Upper lobe of left lung (tissue), 4 donors: ENCODE results near the gene MOB3B.

Source experiments
- EP300 ChIP-seq, 4 donors: sonication (generic); formaldehyde crosslinking; IDR thresholded peaks; one replicate each; pipeline ENCODE4 v1.5.1; 2017; ENCODE audit warnings: antibody characterized with exemption in 4 of 4, control low read depth in 2 of 4
- POLR2A ChIP-seq, 4 donors: fragments of 450-650 bp; IDR thresholded peaks; one replicate each; pipeline ENCODE4 v1.5.1; 2016 to 2017; ENCODE audit warnings: antibody characterized with exemption in 4 of 4, mild to moderate bottlenecking in 2 of 4
- POLR2AphosphoS5 ChIP-seq, 2 donors: sonication (generic); formaldehyde crosslinking; IDR thresholded peaks; one replicate each; pipeline ENCODE4 v1.5.1; 2017; ENCODE audit warnings: antibody characterized with exemption in 2 of 2
- TF ChIP-seq, protein P1 (sequence below), 6 experiments: fragments of 450-650 bp in 4 of 6; fragments of 200-600 bp in 2 of 6; sonication (generic) in 2 of 6; IDR thresholded peaks; one replicate each; pipeline ENCODE4 v1.5.1; 2016 to 2019; ENCODE audit warnings: antibody characterized with exemption in 6 of 6

DNA sequence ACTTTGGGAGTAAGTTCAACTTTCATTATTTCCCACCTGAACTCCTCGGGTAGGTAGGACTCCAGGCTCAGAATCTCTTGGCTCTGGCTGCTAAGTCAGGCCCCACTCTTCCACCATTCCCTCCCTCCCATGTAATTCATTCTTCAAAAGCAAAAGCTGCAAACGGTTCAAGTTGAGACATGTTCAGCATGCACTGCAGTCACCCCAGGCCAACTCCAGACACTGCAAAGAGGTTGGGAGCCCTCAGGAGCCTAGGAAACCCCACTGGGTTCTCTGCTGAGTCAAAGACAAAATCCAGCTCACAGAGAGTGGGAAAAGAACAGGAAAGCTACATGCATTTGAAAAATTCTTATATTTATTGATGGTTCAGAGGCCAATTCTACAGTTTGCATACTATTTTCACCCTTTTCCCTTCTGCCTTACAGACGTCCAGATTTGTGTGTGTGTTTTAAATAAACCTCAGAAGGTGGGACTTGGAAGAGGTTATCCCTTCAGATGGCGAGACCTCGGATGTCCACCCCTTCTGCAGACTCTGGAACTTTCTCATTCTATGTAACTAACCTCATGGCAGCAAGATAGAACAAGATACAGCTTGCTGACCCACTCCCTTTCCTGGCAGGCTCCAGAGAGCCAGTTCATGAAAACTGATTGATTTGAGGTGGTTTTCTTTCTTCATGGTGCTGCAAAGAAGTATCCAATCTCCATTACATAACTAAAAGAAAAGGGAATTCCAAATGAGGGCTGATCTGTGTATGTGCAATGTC is 167.0 kb downstream of the MOB3B start:
- no peak for TF ChIP-seq EP300 (IDR thresholded peaks at IDR 0.05)
- TF ChIP-seq, protein P1, sequence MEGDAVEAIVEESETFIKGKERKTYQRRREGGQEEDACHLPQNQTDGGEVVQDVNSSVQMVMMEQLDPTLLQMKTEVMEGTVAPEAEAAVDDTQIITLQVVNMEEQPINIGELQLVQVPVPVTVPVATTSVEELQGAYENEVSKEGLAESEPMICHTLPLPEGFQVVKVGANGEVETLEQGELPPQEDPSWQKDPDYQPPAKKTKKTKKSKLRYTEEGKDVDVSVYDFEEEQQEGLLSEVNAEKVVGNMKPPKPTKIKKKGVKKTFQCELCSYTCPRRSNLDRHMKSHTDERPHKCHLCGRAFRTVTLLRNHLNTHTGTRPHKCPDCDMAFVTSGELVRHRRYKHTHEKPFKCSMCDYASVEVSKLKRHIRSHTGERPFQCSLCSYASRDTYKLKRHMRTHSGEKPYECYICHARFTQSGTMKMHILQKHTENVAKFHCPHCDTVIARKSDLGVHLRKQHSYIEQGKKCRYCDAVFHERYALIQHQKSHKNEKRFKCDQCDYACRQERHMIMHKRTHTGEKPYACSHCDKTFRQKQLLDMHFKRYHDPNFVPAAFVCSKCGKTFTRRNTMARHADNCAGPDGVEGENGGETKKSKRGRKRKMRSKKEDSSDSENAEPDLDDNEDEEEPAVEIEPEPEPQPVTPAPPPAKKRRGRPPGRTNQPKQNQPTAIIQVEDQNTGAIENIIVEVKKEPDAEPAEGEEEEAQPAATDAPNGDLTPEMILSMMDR (IDR thresholded peaks at IDR 0.05) = no peak
- no peak for TF ChIP-seq POLR2A (IDR thresholded peaks at IDR 0.05)
- TF ChIP-seq POLR2AphosphoS5 (IDR thresholded peaks at IDR 0.05) = no peak
